Stimulated activated CD8-positive, alpha-beta memory T cell treated with anti-CD3 and anti-CD28 coated beads, Interleukin-7, amount 100 ng/mL, for 48 hours (primary cell): ENCODE measurements around the gene SFRP2.

Experiments used
- DNase-seq, 2 donors: peaks; one replicate each; pipeline ENCODE4 v3.0.0-alpha.2; 2020; ENCODE audit warnings: low read depth in 1 of 2; ENCODE audit errors: extremely low read depth in 1 of 2

Gene SFRP2

GRCh38 chr4:153776601-153777000 is 12.3 kb downstream of the SFRP2 start:
- DNase-seq = no peak

DNA sequence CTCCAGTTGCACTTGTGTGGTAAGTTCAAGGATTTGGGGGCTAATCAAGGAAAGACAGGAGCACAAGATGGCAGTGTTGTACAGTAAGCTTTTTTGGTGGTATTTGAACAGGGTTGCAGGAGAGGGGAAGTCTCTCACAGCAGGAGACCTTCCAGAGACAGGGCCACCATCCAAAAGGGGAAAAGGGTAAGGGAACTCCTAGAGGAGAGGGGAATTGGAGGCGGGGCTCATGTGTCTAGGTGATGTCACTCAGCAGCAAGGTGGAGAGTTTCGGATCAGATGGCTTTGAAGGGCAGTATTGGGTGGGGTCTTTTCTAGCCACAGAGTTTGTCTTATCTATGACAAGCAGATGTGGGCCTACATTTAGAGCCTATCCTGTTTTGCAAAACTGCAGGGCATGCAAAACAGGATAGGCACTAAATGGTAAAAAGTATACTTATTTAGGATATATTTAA is 15.6 kb downstream of the SFRP2 start:
- no peak for DNase-seq

DNA sequence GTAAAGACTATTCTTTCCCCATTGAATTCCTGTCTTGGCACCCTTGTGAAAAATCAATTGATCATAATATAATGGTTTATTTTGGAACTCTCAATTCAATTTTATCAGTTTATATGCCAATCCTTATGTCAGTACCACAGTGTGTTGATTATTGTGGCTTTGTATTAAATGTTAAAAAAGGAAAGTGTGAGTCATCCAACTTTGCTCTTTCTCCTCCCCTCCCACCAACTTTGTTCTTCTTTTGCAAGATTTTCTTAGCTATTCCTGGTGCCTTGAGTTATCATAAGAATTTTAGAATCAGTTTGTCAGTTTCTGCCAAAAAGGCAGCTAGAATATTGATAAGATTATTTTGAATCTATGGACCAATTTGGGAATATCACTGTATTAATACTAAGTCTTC is 17.8 kb downstream of the SFRP2 start:
- DNase-seq = no peak

GRCh38 chr4:153766758-153767157 is 22.1 kb downstream of the SFRP2 start:
- no peak for DNase-seq

- no peak for DNase-seq
Measured at GRCh38 chr4:153765894-153766293, 23.0 kb downstream of the SFRP2 start.

DNA sequence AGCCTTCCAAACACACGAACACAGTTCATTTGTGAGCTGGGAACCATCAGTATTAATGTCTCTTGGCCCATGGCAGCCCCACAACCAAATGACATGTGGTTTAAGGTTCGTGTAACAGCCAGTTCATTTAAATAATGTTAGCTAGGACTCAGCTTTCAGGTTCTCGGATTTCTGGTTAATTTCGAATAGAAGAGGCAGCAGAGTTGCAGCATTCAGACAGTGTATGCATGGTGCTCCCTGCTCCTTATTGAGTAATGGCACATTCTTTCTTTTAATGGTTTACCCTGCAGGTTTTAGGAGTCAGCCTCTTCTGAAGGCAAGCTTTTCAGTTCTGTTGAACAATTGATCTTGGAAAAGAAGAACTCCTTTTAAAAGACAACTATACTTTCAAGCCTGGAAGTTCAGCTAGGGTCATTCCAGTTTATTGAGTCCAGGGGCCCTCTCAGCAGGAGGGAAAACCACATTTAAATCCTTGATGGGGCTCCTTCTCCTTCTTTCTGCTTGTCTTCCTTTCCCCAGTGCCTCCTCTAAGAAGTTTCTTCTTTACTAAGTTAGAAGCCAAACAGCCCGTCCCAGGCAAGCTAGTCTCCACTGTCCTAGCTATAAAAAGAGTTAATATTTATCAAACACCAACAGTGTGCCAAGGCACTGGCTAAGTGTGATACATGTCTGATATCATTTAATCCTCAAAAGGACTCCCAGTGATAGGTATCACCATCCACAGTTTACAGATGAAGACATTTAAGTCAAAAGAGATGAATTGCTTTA is 24.1 kb downstream of the SFRP2 start:
- no peak for DNase-seq

DNA sequence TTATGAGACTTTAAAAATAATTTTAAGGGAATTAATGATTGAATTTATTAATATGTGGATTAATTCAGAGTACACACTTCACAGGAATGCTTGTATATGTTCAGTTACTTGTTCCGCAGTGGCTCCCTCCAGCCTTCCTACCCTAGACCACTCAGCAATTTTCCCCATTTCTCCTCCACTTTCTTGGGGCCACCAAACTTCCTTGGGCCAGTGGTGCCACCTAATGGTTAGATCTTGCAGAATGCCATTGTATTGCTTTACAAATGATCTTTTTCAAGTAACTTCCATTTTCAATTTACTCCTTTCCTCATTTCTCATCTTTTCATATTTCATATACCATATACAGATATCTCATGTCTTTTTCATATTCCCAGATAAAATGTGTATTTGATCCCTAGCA is 25.5 kb downstream of the SFRP2 start:
- DNase-seq = no peak

- no peak for DNase-seq
Measured at GRCh38 chr4:153759407-153760316, 29.2 kb downstream of the SFRP2 start, which contains the start of gene RNF175. TSS of gene RNF175 (minus strand) at chr4:153760024. CDS start at chr4:153759862, 162 bp downstream.

GRCh38 chr4:153758688-153759406 is 30.0 kb downstream of the SFRP2 start:
- DNase-seq = no peak

DNA sequence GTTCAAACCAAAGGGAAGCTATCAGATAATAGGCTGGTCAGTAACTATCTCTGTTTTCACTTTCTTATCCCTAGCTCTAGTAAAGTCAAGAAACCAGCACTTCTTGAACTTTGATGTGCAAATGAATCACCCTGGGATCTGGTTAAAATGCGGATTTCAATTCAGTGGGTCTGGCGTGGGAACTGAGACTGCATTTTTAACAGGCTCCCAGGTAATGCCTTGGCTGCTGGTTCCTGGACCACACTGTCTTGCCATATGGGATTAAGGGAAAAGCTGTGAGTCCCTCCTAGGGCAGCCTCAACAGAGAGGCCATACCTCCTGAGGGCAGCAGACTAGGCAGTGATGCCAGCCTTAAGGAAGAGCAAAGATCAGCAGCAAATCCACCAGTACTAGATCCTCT is 30.7 kb downstream of the SFRP2 start:
- no peak for DNase-seq

DNA sequence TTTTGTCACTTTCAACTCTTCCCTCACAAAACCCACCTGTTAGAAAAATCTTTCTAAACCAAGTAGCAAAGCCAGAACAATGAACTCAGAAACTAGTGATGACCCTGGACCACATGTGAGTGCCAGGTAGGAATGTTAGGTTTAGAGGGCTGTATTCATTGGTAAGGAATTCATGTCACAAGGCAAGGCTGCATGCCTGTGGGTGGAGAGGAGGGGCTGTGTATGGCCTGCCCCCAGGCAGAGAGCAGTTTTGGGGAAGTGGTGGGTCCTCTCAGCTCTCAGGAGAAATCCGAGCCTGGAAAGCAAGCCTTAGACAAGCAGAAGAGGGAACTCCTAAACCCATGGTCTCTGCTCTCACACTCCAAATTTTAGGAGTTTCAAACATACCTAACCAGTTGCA is 31.5 kb downstream of the SFRP2 start:
- no peak for DNase-seq

DNA sequence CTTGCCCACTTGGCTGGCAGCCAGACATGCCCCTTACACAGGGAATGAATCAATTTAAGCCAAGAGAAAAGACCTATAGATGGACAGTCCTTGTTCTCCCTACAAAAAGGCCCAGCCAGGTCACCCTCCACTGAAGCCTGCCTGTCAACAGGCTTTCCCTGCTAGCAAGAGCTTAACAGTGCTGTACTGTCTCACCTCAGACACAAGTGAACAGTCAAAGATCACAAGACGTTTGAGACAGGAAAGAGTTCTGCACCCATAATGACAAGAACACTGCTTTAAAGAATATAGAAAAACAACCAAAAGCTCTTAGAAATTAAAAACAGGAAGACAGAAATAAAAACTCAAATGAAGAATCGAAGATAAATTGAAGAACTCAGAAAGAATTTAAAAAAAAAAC is 33.7 kb downstream of the SFRP2 start:
- no peak for DNase-seq

- DNase-seq = peak in 1 of 2 donors; percentile 25
Measured at GRCh38 chr4:153750197-153750817, 38.6 kb downstream of the SFRP2 start.

DNA sequence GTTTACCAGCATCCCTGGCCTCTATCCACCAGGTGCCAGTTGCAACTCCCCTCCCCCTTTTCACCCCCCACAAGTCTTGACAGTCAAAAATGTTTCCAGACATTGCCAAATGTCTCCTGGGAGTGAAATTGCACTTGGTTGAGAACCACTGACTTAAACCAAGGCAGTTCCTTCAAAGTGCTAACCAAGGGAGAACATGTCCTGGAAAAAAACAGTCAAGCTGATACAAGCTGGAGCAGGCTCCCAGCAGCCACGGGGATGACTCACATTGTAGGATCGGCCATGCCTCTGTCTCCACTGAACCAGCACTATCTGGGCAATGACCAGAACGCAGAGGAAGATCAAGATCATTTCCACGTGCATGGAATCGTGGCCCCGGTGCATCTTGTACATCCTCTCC is 40.5 kb downstream of the SFRP2 start:
- DNase-seq = no peak

DNA sequence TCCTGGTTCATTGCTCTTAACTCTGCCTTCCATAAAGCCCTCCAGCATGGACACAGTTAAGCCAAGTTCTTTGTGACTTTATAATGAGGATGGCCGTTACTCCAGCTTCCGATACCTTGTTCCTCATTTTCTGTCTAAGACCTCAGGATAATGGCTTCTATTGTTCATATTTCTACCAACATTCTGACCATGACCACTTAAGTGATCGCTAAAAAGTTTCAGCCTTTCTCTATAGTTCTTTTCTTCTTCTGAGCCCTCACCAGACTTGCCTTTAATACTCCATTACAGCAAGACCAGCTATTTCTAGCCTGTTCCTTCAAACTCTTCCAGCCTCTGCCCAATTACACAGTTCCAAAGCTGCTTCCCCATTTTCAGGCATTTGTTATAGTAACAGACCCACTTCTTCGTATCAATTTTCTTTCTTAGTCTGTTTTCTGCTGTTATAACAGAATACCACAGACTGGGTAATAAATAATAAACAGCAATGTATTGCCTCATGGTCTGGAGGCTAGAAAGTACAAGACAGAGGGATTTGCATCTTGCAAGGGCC is 41.4 kb downstream of the SFRP2 start:
- no peak for DNase-seq

GRCh38 chr4:153745651-153746050 is 43.2 kb downstream of the SFRP2 start:
- DNase-seq = no peak

GRCh38 chr4:153741541-153741940 is 47.3 kb downstream of the SFRP2 start:
- DNase-seq = no peak

DNA sequence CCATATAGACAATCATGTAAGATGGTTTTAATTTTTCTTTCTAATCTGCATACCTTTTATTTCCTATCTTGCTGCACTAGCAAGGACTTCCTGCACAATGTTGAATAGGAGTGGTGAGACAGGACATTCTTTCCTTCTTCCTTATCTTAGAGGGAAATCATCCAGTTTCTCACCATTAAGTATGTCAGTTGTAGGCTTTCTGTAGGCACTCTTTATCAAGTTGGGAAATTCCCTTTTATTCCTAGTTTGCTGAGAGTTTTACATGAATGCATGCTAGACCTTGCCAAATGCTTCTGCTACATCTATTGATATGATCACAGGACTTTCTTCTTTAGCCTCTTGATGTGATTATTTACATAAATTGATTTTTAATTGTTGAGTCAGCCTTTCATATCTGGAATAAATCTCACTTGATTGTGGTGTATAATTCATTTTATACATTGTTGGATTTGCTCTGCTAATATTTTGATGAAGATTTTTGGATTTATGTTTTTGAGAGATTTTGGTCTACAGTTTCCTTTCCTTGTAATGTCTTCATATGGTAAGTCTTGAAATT is 52.9 kb downstream of the SFRP2 start:
- DNase-seq = no peak

DNA sequence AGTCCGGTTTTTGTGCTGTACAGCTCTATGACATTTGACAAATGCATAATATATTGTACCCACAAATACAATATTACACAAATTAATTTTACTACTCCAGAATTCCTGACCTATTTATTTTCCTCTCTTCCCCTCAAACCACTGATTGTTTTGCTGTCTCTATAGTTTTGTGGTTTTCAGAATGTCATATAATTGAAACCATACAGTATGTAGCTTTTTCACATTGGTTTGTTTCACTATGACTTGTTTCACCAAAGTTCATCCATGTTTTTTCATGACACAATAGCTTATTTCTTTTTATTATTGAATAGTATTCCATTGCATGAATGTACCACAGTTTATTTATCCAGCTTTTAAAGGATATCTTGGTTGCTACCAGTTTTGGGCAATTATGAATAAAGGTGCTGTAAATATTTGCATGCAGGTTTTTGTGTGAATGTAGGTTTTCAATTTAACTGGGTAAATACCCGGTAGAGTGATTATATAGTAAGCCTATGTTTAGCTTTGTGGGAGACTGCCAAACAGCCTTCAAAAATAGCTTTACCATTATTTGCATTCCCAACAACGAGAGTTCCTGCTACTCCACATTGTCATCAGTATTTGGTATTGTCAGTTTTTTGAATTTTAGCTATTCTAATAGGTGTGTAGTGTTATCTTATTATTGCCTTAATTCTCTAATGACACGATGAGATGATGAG is 55.0 kb downstream of the SFRP2 start:
- no peak for DNase-seq

DNA sequence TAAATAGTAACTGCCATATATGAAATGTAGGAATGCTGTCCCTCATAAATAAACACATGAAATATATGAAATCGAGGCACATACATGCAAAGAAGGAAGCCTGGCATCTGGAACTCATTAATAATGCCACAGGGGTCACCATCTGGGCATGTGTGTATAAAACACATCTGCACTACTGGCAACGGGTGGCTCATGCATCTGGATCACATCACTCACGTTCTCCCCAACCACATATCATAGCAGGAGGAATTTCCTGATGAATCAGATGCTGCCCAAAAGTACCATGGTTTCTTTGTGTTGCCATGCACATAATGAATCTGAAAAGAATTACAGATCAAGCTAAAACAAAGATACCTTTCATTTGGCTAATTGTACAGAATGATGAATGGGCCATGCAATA is 57.6 kb downstream of the SFRP2 start:
- no peak for DNase-seq
